OCI-LY1 (cell line): Measurements from ENCODE around the gene PAPOLA.
"Not testable (repeated sequence)": the region's sequence is repeated elsewhere in the genome, so short reads cannot be mapped to it uniquely, and the experiment has no call there.

ENCODE experiments used
- H2AFZ ChIP-seq: fragments of 200-600 bp; sonication (generic), shearing (Covaris generic); 2 replicates; pipeline ENCODE4 v1.6.0; 2014; ENCODE audit warnings: antibody characterized with exemption, mild to moderate bottlenecking, low read length
- H3F3A ChIP-seq: fragments of 200-600 bp; sonication (generic), shearing (Covaris generic); 2 replicates; pipeline ENCODE4 v1.6.0; 2014; ENCODE audit warnings: mild to moderate bottlenecking, antibody characterized with exemption, low read length, moderate library complexity; ENCODE audit not compliant: insufficient read depth
- H3K27ac ChIP-seq: fragments of 200-600 bp; sonication (generic); 2 replicates; pipeline ENCODE4 v1.5.1; 2014; ENCODE audit warnings: low read length, mixed run types, mild to moderate bottlenecking, low read depth; ENCODE audit not compliant: poor library complexity, severe bottlenecking
- H3K27me3 ChIP-seq: fragments of 200-600 bp; sonication (generic); 2 replicates; pipeline ENCODE4 v1.6.0; 2014; ENCODE audit warnings: antibody characterized with exemption, mild to moderate bottlenecking, low read length, moderate library complexity; ENCODE audit not compliant: insufficient read depth
- H3K36me3 ChIP-seq: fragments of 200-600 bp; sonication (generic); 2 replicates; pipeline ENCODE4 v1.6.1; 2014; ENCODE audit warnings: mild to moderate bottlenecking, antibody characterized with exemption, low read length, moderate library complexity, mixed read lengths; ENCODE audit not compliant: insufficient read depth
- H3K4me1 ChIP-seq: fragments of 200-600 bp; sonication (generic); 2 replicates; pipeline ENCODE4 v1.5.1; 2014; ENCODE audit warnings: mild to moderate bottlenecking, low read length, moderate library complexity; ENCODE audit not compliant: insufficient read depth, severe bottlenecking
- H3K4me2 ChIP-seq: fragments of 200-600 bp; sonication (generic), shearing (Covaris generic); 2 replicates; pipeline ENCODE4 v1.6.1; 2014; ENCODE audit warnings: low read length
- H3K4me3 ChIP-seq: fragments of 200-600 bp; sonication (generic); 2 replicates; pipeline ENCODE4 v1.5.1; 2014; ENCODE audit warnings: low read length, low read depth, mild to moderate bottlenecking, mixed read lengths; ENCODE audit not compliant: poor library complexity, severe bottlenecking
- H3K79me2 ChIP-seq: fragments of 200-600 bp; shearing (Covaris generic); 2 replicates; pipeline ENCODE4 v1.6.1; 2016; ENCODE audit warnings: mixed run types, low read length, mixed read lengths; ENCODE audit not compliant: insufficient read depth
- H3K9ac ChIP-seq: fragments of 200-600 bp; sonication (generic), shearing (Covaris generic); 2 replicates; pipeline ENCODE4 v1.6.1; 2014; ENCODE audit warnings: mild to moderate bottlenecking, low read length, mixed read lengths
- H3K9me2 ChIP-seq: fragments of 200-600 bp; sonication (generic), shearing (Covaris generic); 2 replicates; pipeline ENCODE4 v1.6.1; 2014; ENCODE audit warnings: low read depth, mild to moderate bottlenecking, low read length, mixed read lengths
- H3K9me3 ChIP-seq: fragments of 200-600 bp; shearing (Covaris generic); 2 replicates; pipeline ENCODE4 v1.6.1; 2014; ENCODE audit warnings: low read length, mixed read lengths
- H4K20me1 ChIP-seq: fragments of 200-600 bp; sonication (generic), shearing (Covaris generic); 2 replicates; pipeline ENCODE4 v1.6.0; 2016; ENCODE audit warnings: mild to moderate bottlenecking, low read length; ENCODE audit not compliant: insufficient read depth
- EZH2 ChIP-seq: fragments of 200-600 bp; sonication (generic), shearing (Covaris generic); IDR thresholded peaks from 2 replicates; pipeline ENCODE4 v1.8.0; 2017; ENCODE audit warnings: borderline replicate concordance, mixed run types, mild to moderate bottlenecking, antibody characterized with exemption, low read length, moderate library complexity, mixed read lengths
- TF ChIP-seq, protein P1 (sequence below): fragments of 200-600 bp; sonication (generic), shearing (Covaris generic); IDR thresholded peaks from 2 replicates; pipeline ENCODE4 v1.5.1; 2017; ENCODE audit warnings: mild to moderate bottlenecking, antibody characterized with exemption, low read length, moderate library complexity, mixed read lengths

Gene PAPOLA

GRCh38 chr14:96503306-96503679 is 1.1 kb downstream of the PAPOLA start:
- Histone ChIP-seq H3K4me3 (peak overlapping the region; percentile 83), H2AFZ (no peak overlapping the region), H3K4me2 (peak overlapping the region; percentile 80), H3F3A (no peaks in the 10 kb centered on the region; the same call in 1 of the 2 replicates), H4K20me1 (no peaks in the 10 kb centered on the region), H3K9me2 (no peaks in the 10 kb centered on the region), H3K4me1 (peaks cover 43% of the 10 kb centered on the region), H3K36me3 (peaks cover 25% of the 10 kb centered on the region), H3K27ac (peak overlapping the region; percentile 55), H3K27me3 (no peaks in the 10 kb centered on the region), H3K79me2 (peaks cover 59% of the 10 kb centered on the region), H3K9ac (peak overlapping the region; percentile 88), H3K9me3 (no peaks in the 10 kb centered on the region)
- no peak for TF ChIP-seq EZH2
- TF ChIP-seq, protein P1, sequence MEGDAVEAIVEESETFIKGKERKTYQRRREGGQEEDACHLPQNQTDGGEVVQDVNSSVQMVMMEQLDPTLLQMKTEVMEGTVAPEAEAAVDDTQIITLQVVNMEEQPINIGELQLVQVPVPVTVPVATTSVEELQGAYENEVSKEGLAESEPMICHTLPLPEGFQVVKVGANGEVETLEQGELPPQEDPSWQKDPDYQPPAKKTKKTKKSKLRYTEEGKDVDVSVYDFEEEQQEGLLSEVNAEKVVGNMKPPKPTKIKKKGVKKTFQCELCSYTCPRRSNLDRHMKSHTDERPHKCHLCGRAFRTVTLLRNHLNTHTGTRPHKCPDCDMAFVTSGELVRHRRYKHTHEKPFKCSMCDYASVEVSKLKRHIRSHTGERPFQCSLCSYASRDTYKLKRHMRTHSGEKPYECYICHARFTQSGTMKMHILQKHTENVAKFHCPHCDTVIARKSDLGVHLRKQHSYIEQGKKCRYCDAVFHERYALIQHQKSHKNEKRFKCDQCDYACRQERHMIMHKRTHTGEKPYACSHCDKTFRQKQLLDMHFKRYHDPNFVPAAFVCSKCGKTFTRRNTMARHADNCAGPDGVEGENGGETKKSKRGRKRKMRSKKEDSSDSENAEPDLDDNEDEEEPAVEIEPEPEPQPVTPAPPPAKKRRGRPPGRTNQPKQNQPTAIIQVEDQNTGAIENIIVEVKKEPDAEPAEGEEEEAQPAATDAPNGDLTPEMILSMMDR = no peak

GRCh38 chr14:96504353-96504752 is 2.2 kb downstream of the PAPOLA start:
- not testable (repeated sequence) for H2AFZ ChIP-seq, H3K27me3 ChIP-seq, H4K20me1 ChIP-seq, H3F3A ChIP-seq, H3K9me2 ChIP-seq, H3K9me3 ChIP-seq, H3K27ac ChIP-seq, H3K9ac ChIP-seq
- H3K79me2 ChIP-seq = peaks cover 70% of the 10 kb centered on the region
- peaks cover 25% of the 10 kb centered on the region for H3K36me3 ChIP-seq
- H3K4me3 ChIP-seq = peak overlapping the region; percentile 83
- H3K4me1 ChIP-seq = peaks cover 44% of the 10 kb centered on the region
- peak overlapping the region; percentile 80 for H3K4me2 ChIP-seq

GRCh38 chr14:96507723-96508122 is 5.5 kb downstream of the PAPOLA start:
- Histone ChIP-seq H3F3A (no peaks in the 10 kb centered on the region), H2AFZ (no peak overlapping the region), H4K20me1 (no peaks in the 10 kb centered on the region; the same call in 1 of the 2 replicates), H3K4me3 (no peak overlapping the region), H3K79me2 (peaks cover 100% of the 10 kb centered on the region), H3K9me2 (no peaks in the 10 kb centered on the region), H3K4me2 (no peak overlapping the region), H3K4me1 (peaks cover 47% of the 10 kb centered on the region), H3K9me3 (no peaks in the 10 kb centered on the region), H3K36me3 (peaks cover 25% of the 10 kb centered on the region), H3K27ac (no peak overlapping the region), H3K27me3 (no peaks in the 10 kb centered on the region), H3K9ac (no peak overlapping the region)
- TF ChIP-seq EZH2 = no peak
- TF ChIP-seq, protein P1 = no peak

GRCh38 chr14:96508900-96509299 is 6.7 kb downstream of the PAPOLA start:
- peaks cover 25% of the 10 kb centered on the region for H3K36me3 ChIP-seq
- no peaks in the 10 kb centered on the region for H3K27me3 ChIP-seq
- TF ChIP-seq EZH2 = no peak
- TF ChIP-seq, protein P1 = no peak
- no peaks in the 10 kb centered on the region for H3F3A ChIP-seq
- peaks cover 50% of the 10 kb centered on the region for H3K4me1 ChIP-seq
- no peak overlapping the region for H3K4me2 ChIP-seq
- no peaks in the 10 kb centered on the region for H3K9me2 ChIP-seq
- H4K20me1 ChIP-seq = no peaks in the 10 kb centered on the region; the same call in 1 of the 2 replicates
- H3K9ac ChIP-seq = no peak overlapping the region
- no peak overlapping the region for H3K4me3 ChIP-seq
- H3K27ac ChIP-seq = no peak overlapping the region
- H2AFZ ChIP-seq = no peak overlapping the region
- H3K9me3 ChIP-seq = no peaks in the 10 kb centered on the region
- peaks cover 100% of the 10 kb centered on the region for H3K79me2 ChIP-seq
